T-helper 1 cell (primary cell): Measurements from ENCODE around the gene SLC7A9.
"Not testable (repeated sequence)": the region's sequence is repeated elsewhere in the genome, so short reads cannot be mapped to it uniquely, and the experiment has no call there.

Experiments
- DNase-seq, 5 donors: peaks; one replicate each; pipeline ENCODE4 v3.0.0-alpha.2; 2012 to 2020

Gene SLC7A9

DNA sequence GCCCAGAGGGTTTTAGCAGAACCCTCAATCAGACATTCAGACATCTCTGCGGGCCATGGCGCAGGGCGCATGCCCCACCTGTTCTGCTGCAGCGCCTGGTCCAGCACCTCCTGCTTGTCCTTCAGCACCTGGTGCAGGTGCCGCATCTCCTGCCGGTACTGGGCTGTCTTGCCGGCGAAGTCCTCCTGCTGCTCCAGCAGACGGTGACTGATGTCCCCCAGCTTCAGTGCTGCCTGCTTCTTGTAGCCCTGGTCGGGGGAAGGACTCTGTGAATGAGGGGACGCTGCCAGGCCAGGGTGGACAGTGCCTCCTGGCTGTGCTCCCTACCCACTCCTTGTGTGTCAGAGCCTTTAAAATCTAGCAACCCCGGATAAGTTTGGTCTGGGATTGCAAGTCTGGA is 12.2 kb upstream of the SLC7A9 start:
- no peak for DNase-seq

DNA sequence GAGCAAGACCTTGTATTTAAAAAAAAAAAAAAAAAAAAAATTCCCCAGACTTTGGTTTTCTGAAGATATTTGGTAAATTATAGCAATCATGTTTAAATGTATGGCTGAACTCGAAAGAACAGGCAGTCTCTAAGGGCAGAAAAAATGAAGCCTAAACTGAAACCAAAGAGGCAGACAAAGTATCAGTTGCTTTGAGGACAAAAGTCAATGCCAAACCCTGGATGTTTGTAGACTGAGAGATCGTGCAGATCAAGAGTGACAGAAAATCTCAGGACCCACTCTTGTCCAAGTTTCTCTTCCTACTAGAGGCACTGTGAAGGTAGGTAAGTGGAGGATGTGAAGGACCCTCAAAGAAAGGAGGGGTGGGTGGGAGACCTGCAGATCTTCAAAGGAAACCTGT is 11.1 kb upstream of the SLC7A9 start:
- DNase-seq: no peak

DNA sequence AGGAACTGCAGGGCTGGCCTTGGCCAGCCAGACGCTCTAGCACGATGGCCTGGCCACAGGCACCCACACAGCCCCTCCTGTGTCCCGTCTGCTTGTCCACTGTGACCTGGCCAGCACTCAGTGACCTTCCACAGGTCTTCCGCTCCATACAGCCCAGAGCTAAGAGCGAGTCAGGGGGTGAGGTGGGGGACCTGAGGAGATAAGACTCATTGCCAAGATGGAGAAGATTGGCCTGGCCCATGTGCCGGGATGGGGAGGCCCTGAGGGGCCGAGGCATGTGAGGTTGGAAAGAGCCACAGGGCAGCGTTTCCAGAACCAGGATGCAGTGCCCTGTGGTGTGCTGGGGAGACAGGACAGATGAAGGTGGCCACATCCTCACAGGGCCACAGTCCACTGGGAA is 10.2 kb upstream of the SLC7A9 start:
- no peak for DNase-seq

DNA sequence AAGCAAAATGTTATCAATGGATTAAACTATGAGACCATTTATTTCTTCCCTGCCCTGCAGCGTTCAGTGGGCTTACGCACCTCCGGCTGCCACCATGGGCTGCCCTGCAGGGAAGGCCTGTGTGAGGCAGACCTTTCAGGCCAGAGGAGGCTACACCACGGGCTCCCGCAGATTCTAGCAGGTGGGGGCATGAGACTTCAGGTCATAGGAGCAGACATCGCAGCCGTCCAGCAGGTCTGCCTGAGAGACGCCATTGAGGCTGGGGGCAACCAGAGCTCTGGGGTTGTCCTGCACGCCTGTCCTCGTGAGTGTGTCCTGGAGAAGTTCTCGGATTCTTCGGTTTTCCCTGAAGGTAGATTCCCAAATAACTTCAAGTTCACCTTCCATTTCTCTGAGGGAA is 9.4 kb upstream of the SLC7A9 start:
- no peak for DNase-seq

DNA sequence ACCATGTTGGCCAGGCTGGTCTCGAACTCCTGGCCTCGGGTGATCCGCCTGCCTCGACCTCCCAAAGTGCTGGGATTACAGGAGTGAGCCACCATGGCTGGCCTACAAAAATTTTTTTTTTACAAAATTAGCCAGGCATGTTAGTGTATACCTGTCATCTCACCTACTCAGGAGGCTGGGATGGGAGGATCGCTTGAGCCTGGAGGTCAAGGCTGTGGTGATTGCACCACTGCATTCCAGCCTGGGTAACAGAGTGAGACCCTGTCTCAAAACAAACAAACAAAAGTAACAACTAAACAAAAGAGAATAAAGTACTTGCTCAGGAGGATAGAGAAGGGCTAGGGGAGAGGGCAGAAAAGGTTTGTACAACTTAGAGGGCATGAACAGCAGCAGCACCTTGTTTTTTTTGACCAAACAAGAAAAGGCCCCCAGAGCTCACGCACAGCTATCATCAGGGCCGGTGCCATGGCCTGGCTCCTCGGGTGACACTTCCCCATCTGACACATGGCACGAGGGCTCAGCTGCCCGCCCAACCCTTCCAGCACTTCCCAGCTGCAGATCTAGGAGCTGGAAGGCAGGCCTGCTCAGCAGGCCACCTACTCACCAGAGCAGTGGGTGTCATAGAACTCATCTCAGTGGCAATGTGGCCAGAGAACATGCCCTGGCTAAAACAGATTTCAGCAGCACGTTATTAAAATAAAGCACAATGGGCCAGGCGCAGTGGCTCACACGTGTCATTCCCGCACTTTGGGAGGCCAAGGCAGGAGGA is 8.6 kb upstream of the SLC7A9 start:
- DNase-seq: no peak

DNA sequence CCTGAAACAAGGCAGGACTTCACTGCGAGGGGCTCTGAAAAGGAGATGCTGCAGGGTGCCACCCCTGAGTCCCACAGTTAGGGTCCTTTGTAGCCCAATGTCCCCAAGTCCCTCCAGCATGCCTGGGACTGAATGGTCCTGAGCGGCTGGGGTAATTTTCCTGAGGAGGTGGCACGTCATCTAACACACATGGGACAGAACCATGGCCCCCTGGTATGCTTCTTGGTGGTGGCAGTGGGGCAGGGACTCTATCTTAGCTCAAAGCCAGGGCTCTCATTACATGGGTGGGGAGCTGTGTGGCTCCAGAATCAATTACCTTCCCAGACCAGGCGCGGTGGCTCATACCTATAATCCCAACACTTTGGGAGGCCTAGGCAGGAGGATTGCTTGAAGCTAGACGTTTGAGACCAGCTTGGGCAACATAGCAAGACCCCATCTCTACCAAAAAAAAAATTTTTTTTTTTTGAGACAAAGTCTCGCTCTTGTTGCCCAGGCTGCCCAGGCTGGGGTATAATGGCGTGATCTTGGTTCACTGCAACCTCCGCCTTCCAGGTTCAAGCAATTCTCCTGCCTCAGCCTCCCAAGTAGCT is 7.9 kb upstream of the SLC7A9 start:
- no peak for DNase-seq

DNA sequence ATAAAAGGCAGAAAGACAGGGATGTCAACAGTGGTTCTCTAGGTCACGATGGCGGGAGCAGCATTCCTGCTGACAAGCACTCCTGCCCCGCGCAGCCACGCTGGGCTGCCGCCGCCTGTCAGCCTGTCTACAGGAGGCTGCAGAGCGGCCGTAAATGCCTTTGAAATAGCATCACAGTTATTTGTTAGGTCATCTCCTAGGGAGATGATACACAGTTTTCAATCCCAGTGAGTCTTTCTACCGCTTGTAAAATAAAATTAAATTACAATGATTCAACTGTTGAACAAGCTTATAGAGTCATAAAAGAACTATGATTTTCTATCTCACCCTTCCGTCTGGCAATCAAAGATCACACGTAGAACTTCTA is 7.3 kb upstream of the SLC7A9 start:
- DNase-seq: no peak

DNA sequence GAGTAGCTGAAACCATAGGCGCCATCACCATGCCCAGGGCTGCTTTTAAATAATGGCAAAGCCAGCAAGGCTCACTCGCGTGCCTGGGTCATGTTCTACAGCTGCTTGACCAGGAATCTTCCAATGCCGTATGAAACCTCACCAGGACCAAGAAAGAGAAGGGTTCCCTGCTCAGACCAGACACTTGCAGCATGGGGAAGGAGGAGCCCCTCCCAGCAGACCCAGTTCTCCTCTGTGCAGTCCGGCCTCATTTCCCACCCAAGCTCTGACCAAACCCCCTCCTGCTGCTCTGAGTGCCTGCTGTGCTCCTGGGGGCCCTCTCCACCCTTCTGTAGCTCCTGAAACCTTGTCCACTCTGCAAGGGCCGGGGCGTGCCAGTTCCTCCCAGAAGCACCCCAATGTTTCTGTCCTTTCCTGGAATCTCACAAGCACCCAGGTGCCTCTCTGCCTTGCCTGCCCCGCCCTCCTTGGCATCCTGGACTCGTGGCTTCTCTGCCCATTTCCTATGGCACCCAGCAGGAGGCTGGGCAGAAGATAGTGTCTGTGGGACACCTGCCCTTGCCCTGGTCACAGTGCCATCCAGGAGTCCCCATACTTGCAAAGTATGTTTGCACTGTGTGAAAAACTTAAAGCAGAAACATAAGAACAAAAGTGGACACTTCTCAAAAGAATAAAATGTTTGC is 6.8 kb upstream of the SLC7A9 start:
- DNase-seq: no peak

DNA sequence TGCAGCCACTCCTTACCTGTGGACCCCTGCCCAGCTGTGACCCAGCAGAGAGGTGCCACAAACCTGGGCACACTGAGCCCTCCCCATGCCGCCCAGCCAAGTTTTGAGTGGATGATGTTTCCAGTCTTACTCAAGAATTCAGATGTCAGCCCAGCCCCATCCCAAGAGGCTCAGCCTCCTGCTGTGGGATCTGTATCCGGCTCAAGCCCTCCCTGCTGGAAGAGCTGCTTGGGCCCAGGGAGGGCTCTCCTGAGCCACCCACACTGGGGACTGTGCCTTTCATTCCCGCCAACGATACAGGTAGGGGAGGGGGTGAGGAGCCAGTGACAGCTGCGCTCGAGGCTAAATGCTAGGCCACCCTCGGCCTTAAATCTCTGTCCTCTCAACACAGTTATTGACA is 5.9 kb upstream of the SLC7A9 start:
- DNase-seq: no peak

DNA sequence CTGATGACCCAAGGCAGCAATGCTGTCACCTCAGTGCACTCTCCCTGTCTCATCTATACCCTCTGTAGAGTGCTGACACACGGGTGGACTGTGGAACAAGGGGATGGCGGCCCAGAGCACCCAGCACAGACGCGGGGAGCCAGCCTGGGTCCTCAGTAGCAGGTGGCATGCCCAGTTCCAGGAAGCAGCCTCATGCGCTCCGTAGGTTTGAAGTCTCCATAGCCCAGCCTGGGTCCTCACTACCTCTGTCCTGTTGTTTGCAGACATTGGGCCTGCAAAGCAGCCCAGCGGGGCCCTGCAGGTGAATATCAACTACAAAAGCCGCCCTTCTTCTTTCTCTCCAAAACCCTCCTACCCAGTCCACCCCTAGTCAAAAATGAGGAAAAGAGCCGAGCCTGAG is 5.0 kb upstream of the SLC7A9 start:
- DNase-seq: no peak

DNA sequence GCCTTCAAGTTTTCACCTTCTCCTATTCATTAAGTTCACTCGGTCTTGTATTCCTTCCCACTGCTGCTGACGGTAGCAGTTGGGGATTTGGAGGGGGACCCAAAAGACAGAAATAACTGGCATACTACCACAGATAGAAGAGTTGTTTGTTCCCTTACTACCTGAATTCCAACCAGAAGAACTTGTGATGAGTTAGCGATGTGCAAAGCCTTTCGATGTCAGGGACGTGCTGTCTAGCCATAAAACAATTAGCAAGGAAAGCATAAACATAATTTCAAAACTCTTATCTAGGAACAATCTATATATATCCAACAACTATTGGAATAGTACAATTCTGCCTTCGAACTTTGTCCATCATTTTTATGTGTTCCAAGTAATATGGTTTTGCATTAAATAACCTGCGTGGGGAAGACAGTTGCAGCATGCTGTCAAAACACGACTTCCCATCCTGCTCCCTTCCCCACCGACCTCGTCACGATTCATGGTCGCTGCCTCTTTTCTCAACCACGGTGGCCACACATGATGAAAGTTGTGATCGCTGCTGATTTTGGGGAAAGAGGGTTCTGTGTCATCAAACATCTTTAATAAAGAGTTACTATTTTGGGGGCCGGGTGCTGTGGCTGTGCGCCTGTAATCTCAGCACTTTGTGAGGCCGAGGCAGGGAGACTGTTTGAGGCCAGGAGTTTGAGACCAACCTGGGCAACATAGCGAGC is 3.8 kb upstream of the SLC7A9 start:
- DNase-seq: no peak

DNA sequence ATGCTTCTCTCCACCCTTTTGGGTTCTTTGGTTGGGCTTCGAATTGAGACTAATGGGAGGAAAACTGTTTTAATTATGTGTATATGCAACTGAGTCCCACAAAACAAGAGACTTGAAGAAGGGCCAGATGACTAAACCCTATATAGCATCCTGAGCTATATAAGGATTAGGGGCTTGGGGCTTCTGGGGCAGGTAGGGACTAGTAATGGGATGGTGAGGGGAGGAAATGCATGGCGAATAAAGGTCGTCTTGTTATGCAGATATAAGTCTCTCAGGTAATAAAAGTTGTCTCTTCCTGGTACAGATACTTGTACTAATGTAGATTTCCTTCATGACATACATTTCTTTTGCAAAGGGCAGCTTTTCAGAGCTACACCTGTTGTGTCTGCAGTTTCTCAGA is 2.8 kb upstream of the SLC7A9 start:
- no peak for DNase-seq

DNA sequence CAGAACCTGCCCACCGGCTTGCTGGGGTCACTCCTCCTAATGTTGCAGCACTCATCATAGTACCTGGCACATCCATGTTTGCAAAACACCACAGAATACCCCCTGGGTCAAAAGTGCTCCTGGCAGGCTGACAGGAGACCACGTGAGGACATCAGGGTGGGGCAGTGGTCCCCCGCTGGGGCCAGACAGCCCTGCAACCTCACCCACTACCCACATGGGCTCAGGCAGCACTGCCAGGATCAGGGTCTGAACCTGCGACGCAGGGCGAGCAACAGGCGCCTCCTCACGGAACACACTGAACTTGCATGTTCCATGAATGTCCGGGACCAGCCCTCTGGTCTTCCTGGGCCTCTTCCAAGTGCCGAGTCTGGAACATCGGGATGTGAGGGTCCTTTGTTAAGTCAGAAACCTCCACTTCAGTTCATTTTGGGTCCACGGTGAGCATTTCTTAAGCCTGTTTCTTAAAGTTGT is 1.4 kb upstream of the SLC7A9 start:
- DNase-seq: no peak

DNA sequence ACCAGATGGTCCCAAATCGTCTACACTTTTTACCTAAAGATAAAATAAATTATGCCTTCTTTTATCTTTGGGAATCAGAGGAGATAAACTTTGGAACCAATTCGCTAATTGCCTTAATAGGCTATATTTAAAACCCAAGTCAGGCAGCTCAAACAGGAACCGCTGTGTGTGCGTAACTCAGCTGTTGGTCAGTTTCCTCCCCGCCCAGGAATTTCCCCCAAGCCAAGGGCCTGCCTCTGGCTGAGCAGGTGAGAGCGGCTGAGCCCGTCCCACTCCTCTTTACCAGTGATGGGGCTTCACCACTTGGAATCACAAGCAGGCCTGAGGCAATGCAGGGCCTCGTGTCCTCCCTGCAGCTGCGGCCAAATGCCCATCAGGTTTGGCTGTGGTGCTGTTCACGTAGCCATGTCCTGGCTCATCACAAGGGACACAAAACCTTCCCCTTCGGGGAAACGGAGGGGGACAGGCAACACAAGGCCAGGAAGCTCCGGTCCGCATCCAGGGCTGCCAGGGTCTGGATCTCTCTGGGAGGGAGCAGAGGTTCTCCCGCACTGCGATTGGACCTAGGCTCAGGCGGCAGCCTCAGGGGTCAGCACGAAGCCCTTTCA is 503 bp upstream of the SLC7A9 start:
- no peak for DNase-seq

DNA sequence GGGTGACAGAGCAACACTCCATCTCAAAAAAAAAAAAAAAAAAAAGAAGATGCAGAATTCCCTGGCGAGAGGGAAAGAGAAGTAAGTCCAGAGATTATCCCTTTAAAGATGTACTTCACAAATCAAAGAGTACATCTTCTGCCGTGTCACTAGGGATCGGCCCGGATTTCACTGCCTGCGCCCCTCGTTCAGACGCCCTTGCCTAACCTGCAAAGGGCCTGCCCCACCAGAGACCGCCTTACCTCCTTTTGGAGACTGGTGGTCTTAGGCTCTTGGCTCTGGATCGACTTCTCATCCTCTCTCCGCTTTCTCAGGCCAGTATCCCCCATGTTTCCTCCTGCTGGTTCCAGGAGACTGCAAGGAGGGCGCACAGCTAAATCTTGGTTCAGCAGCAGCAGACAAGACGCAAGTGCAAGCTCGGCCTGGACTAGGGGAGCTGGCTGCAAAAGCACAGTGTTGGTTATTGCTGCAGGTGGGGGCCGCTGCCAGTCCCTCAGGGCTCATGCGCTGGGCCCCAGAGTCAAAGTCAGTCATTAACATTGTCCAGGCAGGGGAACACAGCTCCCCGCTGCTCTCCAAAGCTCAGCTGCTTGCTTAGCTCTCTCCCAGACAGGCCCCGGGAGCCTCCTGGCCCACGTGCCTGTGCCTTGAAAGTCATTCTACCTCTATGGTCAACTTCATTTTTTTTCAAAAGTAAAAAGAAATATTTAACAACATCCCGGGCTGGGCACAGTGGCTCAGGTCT is 1.2 kb downstream of the SLC7A9 start:
- DNase-seq: no peak

DNA sequence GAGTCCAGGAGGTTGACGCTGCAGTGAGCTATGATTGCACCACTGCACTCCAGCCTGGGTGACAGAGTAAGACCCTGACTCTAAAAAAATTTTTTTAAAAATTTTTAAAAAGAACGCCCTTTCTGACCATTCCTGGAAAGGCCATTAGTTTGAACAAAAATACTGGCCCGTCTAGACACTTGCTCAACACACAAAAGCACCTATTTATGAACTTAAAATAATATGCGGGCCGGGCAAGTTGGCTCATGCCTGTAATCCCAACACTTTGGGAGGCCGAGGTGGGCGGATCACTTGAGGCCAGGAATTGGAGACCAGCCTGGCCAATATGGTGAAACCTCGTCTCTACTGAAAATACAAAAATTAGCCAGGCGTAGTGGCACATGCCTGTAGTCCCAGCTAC is 2.1 kb downstream of the SLC7A9 start:
- DNase-seq: not testable (repeated sequence)

DNA sequence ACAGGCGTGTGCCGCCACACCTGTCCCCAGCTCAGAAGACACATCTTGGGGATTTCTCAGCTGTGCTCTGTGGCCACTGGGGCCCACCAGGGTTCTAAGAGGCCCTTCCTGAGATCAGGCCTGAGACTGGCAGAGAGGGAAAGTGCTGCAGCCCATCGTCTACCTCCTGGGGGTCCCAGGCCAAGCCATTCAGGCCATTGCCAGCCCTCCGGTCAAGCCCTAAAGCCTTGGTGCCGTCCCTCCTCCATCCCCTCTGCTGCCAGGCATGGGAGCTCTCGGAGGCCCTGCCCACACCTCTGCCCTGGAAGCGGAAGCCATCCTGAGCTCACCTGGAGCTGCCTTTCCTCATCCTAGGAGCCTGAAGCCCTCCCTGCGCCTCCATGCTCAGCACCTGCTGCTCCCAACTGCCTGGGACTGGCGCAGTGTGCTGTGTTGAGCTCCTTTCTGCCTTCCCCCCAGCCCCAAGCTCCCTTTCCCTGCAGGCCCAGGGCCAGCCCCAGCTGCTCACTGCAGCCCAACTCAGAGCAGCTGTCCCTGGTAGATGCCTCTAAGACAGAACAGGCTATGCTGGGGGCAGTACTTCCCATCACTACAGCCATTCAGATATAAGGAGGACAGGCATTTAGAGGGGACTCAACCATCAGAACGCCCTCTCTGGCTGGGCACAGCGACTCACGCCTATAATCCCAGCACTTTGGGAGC is 2.9 kb downstream of the SLC7A9 start:
- no peak for DNase-seq

DNA sequence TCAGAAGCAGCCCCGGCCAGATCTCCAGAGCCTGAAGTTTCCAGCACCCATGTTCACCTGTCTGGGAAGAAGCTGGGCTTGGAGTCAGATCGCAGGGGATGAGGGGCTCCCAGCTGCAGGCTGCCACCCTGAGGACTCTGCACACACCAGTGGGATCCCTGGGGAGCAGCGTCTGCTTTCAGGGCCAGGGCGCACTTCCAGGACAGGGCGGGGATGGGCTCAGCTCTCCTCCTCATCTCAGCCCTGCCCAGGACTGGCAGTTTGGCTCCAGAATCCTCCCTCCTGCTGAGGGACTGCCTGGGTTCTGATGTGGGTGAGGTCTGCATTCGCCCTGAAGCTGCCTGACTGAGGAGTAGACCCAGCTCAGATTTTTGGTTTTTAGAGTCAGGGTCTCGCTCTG is 3.5 kb downstream of the SLC7A9 start:
- no peak for DNase-seq

DNA sequence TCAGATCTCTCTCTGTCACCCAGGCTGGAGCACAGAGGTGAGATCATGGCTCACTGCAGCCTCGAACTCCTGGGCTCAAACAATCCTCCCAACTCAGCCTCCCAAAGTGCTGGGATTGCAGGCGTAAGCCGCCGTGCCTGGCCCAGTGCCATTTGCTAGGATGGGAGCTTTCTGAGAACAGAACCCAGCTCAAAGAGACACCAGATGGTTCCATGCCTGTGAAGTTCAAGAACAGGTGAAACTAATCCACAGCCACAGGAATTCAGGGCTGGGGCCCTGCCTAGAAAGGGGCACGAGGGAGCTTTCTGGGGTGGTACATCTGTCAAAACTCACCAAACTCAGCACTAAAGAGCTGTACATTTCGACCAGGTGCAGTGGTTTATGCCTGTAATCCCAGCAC is 4.2 kb downstream of the SLC7A9 start:
- DNase-seq: no peak

DNA sequence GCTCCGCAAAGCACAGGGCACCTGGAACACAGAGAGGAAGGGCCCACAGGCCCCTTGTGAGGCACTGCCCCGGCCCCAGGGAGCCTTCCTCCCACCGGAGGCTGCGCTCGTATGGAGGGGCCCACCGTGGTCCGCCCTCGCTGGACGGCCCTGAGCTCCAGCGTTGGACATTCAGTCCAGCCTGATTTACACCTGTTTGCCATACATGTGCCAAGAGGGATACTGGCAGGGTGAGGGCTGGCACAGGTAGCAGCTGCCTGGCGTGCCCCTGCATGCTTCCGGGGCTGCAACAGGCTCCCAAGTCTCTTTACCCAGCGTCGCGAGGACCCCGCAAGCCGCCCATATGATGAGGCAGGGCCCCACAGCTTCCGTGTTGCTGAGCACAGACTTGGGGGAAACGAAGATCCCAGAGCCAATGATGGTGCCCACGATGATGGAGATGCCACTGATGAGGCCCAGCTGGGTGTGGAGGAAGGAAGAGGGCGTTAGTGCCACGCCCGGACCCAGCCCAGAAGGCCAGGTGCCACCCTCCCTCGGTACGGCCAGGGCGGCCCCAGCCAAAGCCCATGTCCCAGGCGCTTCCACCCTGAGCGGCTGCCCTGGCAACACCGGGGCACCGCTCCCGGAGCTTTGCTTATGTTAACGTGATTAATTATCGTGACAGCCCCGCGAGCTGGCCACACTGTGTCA is 5.1 kb downstream of the SLC7A9 start:
- DNase-seq: no peak

DNA sequence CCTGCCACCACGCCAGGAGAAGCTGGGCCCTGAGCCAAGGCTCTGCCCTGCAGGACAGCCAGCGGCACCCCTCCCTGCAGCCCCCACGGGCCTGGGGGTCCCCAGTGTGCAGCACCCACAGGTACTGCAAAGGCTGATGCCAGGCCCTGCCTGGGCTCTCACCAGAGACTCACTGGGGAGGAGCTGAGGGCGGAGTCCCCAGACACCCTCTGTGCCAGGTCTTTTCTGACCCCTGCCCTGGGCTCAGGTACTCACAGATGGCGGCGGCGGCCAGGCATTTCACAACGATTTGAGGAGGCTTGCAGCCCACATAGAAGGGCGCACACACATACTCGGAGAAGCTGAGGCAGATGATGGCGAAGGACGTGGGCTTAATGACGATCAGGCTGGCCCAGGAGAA is 5.7 kb downstream of the SLC7A9 start:
- DNase-seq: no peak
